Transverse colon (tissue), 3 donors: ENCODE results near the gene LAMC2.

Experiments used
- EP300 ChIP-seq: sonication (generic); formaldehyde crosslinking; IDR thresholded peaks from one replicate; pipeline ENCODE4 v1.6.1; 2017; ENCODE audit warnings: antibody characterized with exemption, low read depth
- POLR2A ChIP-seq: fragments of 450-650 bp; IDR thresholded peaks from one replicate; pipeline ENCODE4 v1.6.1; 2016; ENCODE audit warnings: antibody characterized with exemption, mild to moderate bottlenecking, moderate library complexity
- TF ChIP-seq, protein P1 (sequence below), 5 experiments: fragments of 200-600 bp in 3 of 5; fragments of 450-650 bp in 2 of 5; sonication (generic) in 3 of 5; IDR thresholded peaks; 1 replicate in 2 of 5; 2 replicates in 3 of 5; pipeline ENCODE4 v1.5.1; 2016 to 2017; ENCODE audit warnings: antibody characterized with exemption in 5 of 5, inconsistent platforms in 3 of 5, mild to moderate bottlenecking in 2 of 5, moderate library complexity in 1 of 5

DNA sequence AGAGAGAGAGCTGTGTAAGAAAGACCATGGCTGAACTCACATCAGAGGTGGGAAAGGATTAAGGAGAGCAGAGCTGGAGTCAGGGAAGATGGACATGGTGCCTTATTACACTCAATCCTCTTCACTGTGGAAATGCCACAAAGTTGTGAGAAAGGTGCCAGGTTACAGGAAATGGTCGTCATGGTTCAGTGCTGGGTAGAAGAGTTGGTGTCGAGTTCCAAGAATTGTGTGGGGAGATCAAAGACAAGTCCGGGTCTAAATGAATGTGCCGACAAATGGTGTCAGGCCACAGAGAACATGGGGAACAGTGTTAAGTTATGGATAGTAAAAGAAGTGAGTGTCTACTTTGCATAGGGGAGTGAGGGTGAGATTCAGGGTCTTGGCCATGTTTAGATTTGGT lies 40.9 kb downstream of the LAMC2 start:
- TF ChIP-seq, protein P1, sequence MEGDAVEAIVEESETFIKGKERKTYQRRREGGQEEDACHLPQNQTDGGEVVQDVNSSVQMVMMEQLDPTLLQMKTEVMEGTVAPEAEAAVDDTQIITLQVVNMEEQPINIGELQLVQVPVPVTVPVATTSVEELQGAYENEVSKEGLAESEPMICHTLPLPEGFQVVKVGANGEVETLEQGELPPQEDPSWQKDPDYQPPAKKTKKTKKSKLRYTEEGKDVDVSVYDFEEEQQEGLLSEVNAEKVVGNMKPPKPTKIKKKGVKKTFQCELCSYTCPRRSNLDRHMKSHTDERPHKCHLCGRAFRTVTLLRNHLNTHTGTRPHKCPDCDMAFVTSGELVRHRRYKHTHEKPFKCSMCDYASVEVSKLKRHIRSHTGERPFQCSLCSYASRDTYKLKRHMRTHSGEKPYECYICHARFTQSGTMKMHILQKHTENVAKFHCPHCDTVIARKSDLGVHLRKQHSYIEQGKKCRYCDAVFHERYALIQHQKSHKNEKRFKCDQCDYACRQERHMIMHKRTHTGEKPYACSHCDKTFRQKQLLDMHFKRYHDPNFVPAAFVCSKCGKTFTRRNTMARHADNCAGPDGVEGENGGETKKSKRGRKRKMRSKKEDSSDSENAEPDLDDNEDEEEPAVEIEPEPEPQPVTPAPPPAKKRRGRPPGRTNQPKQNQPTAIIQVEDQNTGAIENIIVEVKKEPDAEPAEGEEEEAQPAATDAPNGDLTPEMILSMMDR (IDR thresholded peaks at IDR 0.05) = no peak
- TF ChIP-seq EP300 (no peak), POLR2A (no peak)
